Neuron (in vitro differentiated cells): Measurements from ENCODE around the gene MOGAT3.
A peak's percentile ranks its signal among the peaks of the same experiment; 100 is the strongest.

Experiments
- H2AFZ ChIP-seq: one replicate; pipeline ENCODE4 v1.6.1; 2013; ENCODE audit warnings: low read depth, mild to moderate bottlenecking, inconsistent platforms, low read length, moderate library complexity
- H3K27me3 ChIP-seq: one replicate; pipeline ENCODE4 v1.6.1; 2013; ENCODE audit warnings: low read length; ENCODE audit not compliant: insufficient read depth
- H3K36me3 ChIP-seq: one replicate; pipeline ENCODE4 v1.6.1; 2013; ENCODE audit warnings: low read length; ENCODE audit not compliant: insufficient read depth
- H3K4me1 ChIP-seq: one replicate; pipeline ENCODE4 v1.6.1; 2013; ENCODE audit warnings: low read length; ENCODE audit not compliant: insufficient read depth
- H3K4me3 ChIP-seq: 2 replicates; pipeline ENCODE4 v1.5.1; 2013; ENCODE audit warnings: mild to moderate bottlenecking, low read length, moderate library complexity
- H3K9me3 ChIP-seq: one replicate; pipeline ENCODE4 v1.6.1; 2013; ENCODE audit warnings: low read length

The MOGAT3 gene

DNA sequence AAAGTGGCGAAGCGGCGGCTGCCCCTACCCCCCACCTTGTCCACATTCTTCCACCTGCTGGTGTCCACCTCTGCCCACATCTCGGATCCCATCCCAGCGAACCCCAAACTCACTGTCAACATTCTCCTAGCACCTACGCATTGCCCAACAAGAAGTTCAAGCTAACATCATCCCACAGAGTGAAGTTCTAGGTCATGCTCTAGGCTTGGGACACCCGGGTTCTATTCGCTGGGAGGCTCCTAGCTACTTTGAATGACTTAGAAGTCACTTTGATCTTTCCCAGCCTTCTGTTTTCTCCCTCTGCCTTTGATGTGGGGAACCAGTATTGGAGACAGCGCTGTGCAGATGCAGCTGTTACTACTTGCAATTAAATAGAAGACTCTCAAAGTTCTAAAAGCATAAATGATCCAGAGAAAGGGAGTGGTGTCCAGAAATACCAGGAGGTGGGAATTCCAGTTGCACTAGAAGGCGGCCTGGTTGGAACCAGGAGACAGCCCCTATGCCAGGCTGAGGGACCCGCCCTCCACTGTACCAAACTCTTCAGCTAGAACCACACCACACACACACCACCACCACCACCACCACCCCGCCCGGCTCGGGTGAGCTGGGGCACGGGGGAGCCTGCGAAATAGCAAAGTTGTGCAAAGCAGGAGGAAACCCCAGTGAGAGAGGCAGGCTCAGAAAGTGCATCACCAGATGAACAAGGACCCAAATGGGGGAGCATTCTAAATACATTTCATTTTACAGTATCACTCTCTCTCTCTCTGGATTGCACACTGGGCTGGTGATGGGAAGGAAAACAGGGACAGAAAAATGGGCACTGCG, 30.0 kb downstream of the MOGAT3 start:
- peaks cover 4% of the 10 kb centered on the region for H3K9me3 ChIP-seq
- peaks cover 75% of the 10 kb centered on the region for H3K27me3 ChIP-seq
- H2AFZ ChIP-seq: no peak overlapping the region
- no peaks in the 10 kb centered on the region for H3K36me3 ChIP-seq
- no peak overlapping the region for H3K4me3 ChIP-seq
- H3K4me1 ChIP-seq: peaks cover 48% of the 10 kb centered on the region

DNA sequence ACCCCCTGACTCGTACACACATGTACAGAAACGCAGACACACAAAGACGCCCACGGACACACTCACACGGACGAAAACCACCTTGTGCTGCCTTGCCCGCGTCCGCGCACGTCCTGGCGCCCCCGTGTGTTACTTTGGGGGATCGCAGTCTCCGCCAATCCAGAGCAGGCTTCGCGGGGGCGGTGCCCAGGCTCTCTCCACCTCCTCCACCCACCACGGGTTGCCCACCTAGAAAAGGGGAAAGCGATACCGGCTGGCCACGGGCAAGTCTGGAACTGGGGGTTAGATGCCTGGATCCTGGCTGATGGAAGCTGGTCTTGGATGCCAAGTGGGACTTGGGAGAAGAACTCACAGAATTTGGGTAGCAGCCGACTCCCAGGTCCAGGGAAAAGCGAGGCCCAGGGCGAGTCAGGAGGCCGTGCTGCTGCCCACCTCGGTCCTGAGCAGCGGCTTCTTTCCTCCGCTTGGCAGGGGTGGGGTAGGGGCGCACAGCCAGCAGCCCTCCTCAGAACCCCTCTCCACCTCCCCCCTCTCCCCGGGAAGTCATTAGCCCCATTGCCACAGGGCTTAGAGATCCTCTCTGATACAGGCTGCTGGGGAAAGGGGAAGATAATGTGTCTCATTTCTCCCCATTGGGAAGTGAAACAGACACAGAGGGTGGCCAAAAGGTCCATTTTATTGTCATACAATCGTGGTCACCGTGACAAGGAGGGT, 30.8 kb downstream of the MOGAT3 start:
- Histone ChIP-seq H3K27me3 (peaks cover 75% of the 10 kb centered on the region), H2AFZ (no peak overlapping the region), H3K9me3 (peaks cover 4% of the 10 kb centered on the region), H3K36me3 (no peaks in the 10 kb centered on the region), H3K4me3 (no peak overlapping the region), H3K4me1 (peaks cover 53% of the 10 kb centered on the region)

DNA sequence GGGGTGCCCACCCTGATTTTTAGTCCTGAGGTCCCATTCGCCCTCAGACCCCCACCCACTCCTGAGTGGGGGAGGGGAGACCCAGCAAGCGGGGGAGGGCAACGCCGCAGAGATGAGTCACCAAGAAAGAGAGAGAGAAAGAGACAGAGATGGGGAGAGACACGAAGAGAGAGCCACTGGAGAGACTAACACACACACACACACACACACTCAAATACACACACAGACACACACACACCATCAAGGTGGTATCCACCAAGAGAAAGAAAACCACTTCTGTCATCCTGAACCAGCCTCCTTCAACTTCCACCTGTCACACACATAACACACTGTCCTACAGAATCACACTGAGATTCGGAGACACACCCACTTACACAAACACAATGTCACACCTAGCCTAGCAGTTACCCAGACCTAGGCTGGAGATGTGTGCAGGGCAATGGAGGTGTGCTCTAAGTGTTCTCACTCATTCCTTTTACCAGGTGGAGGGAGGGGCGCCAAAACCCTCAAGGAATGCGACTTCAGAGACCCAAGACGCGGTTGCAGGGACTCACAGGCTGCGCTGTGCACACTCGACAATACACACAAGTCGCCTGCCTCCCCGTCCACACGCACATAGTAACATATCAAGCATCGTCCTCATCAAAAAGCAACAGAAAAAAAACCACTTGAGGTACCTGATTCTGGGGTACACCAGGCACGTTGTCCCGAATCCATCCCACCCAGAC, 31.6 kb downstream of the MOGAT3 start:
- Histone ChIP-seq H3K4me3 (no peak overlapping the region), H3K9me3 (peaks cover 2% of the 10 kb centered on the region), H2AFZ (no peak overlapping the region), H3K4me1 (peaks cover 60% of the 10 kb centered on the region), H3K36me3 (no peaks in the 10 kb centered on the region), H3K27me3 (peaks cover 71% of the 10 kb centered on the region)

DNA sequence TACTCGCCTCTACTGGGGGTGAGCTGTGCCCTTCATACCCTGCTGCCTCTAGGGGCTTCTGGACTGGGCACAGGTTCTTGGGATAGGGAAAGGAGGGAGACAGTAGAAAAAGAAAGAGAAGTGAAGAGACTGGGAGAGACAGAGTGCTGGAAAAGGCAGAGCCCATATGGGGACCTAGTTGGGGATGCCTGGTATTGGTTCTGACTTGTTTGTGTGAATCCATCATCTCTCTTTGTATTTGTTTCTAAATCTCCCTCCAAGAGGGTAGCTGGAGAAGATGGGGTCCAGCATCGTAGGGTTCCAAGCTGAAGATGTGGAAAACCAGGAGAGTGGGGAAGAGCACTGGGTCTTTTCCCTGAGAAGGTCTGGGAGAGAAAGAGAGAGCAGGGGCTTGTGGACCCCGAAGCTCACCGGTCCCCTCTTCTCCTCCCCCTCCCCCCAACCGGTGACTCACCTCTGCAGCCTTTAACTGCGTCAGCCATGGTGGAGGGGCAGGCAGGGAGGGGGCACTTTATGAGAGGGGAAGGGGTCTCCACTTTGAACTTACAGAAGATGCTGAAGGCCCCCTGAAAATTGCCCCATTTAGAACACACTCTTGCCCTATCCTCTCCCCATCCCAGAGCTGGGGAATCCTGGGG, 32.3 kb downstream of the MOGAT3 start:
- H3K4me3 ChIP-seq: no peak overlapping the region
- H3K4me1 ChIP-seq: peaks cover 67% of the 10 kb centered on the region

DNA sequence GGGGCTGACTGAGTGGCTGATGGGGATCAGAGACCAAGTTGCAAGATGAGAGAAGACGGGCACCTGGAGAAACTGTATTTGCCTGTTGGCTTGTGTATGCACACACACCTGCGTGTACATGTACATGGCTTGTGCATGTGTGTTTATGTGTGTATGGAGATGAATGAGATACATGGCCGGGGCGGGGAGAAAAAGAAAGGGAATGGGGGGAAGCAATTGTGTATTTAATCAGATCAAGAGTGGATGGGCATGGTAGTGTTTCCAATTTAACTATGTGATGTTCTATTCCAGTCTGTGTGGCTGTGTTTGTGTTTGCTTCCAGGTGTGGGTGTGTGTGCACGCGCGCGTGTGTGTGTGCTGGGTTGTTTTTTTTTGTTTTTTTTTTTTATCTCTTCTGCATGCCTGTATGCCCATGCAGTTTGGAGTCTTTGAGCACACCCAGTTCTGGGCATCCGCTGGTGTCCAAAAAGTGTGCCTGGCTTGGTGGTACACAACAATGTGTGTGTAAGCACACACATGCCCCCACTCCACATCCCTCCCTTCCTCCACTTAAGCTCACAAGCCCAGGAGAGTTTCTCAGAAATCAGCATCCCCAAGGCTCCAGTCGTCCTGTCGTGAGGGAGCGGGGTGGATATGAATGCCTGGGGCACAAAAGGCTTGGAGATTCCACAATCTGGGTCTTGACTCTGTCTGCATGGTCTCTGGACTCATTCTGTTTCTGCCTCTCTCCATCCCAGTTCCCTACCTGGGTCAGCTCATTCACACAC, 33.0 kb downstream of the MOGAT3 start:
- Histone ChIP-seq H3K9me3 (no peaks in the 10 kb centered on the region), H3K4me1 (peaks cover 67% of the 10 kb centered on the region), H2AFZ (no peak overlapping the region), H3K4me3 (no peak overlapping the region), H3K27me3 (peaks cover 57% of the 10 kb centered on the region), H3K36me3 (no peaks in the 10 kb centered on the region)

More for the DNA sequence above, 32.3 kb downstream of the MOGAT3 start:
- no peak overlapping the region for H2AFZ ChIP-seq
- peaks cover 64% of the 10 kb centered on the region for H3K27me3 ChIP-seq
- H3K36me3 ChIP-seq: no peaks in the 10 kb centered on the region
- no peaks in the 10 kb centered on the region for H3K9me3 ChIP-seq

DNA sequence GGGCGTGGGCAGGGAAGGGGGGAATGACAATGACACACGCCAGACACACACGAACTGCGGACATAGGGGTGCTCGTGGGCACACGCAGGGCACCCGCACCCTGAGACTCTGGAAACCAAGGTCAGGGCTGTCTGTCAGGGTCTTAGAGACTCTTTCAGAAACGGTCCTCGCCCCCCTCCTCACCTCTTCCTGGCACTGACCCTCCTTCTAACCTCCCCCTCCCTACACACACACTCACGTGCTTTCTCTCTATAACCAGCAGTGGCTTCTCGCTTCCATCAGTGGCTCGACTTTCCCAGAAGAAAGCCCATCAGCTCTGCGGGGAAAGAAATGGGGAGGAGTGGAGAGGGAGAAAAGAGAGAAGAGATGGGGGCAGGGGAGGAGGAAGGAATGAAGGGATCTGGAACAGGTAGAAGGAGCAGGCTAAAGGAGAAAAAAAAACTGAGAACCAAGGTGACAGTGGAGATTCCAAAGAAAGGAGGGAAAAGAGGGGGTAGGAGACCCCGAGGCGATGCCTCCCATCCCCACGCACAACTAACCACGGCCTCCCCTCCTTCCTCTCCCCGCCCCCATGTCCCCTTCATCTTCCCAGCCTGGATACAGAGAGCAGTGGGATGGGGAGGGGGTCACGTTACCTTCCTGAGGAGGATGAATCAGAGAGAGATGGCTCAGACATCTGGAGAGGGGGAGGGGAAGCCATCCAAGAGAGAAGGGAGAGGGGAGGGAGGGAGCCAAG, 33.8 kb downstream of the MOGAT3 start:
- Histone ChIP-seq H3K36me3 (no peaks in the 10 kb centered on the region), H3K4me1 (peaks cover 68% of the 10 kb centered on the region), H2AFZ (no peak overlapping the region), H3K9me3 (no peaks in the 10 kb centered on the region), H3K27me3 (peaks cover 50% of the 10 kb centered on the region), H3K4me3 (no peak overlapping the region)

DNA sequence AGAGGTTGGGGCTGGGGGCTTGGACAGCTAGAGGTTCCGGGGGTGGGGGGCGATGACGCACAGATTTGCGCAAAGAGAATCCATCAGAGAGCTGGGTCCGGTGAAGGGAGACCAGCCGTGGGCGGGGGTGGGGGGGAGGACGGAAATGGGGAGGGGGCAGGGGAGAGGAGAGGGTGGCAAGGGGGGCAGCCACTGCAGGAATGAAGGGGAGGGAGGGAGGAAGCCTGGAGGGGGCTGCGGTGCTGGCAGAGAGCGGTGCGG, 34.3 kb downstream of the MOGAT3 start:
- Histone ChIP-seq H3K4me3 (no peak overlapping the region), H3K27me3 (peaks cover 45% of the 10 kb centered on the region), H2AFZ (no peak overlapping the region), H3K4me1 (peaks cover 66% of the 10 kb centered on the region), H3K36me3 (no peaks in the 10 kb centered on the region), H3K9me3 (no peaks in the 10 kb centered on the region)

DNA sequence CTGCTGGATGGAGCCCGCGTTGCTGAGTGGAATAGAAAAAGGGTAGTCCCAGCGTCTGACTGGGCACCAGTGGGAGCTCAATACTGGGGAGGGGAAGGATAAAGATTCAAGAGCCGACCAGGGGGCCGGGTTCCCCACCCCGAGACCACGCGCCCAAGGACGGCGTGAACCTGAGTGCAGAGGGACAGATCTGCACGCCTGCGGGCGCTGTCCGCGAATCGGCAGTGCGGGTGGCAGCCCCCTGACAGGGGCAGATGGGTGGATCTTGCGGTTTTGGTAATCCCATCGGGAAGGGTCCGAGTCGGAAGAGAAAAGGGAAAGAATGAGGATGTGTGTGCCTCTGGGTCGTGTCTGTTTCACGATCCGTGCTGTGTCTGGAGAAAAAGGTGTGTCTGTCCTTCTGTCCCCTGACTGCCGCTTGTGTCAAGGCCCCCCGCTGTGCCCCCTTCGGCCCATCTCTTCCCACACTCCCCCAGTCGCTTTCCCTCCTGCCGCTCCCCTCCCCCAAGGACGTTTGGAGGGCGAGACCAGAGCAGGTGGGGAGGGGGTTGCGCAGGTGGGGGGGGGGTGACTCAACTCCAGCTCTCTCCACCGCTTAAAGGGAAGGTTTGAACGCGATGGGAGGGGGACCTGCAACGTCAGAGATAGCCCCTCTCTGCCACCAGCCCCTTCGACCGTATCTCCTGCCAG, 34.7 kb downstream of the MOGAT3 start:
- Histone ChIP-seq H2AFZ (no peak overlapping the region), H3K4me3 (peak overlapping the region; percentile 37), H3K27me3 (peaks cover 40% of the 10 kb centered on the region), H3K4me1 (peaks cover 71% of the 10 kb centered on the region), H3K9me3 (no peaks in the 10 kb centered on the region), H3K36me3 (no peaks in the 10 kb centered on the region)

DNA sequence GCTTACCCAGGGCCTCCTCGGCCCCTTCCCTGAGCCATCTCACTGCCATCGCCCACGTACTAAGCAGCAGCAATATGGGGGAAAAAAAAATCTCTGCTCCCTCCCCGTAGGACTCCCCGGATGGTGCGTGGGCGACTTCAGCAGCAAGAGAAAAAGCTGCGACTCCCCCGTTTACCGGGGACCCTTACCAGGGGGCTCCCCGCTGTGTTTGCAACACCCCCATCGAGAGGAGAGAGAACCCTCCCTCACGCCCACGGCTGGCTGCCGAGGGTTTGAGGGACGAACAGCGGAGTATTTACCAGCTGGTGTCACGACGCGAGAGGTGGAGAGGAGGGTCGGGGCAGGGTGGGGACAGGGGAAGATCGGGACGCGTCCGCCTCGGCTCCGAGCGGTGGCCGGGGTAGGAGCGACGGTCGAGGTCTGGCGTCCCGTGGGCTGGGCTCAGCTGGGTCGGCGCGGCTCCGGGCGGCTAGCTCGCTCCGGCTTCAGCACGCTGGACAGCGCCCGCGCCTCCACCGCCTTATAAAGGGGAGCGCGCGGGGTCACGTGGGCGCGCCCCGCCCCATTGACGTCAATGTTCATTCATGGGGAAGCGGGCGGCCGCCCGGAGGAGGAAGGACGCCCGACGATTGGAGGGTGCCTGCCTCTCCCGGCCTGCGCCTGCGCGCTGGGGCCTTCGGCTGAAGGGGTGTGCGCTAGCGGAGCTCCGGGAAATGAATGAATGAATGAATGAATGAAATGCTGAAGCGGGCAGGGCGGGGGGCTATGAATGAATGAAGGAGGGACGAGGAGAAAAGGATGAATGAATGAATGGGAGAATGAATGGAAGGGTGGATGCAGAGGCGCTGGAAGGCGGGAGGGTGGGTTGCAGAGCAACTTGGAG, 35.5 kb downstream of the MOGAT3 start, which contains the start of gene VGF:
Gene VGF (minus strand): TSS at position 495 of the 883 bp plus-strand sequence. CDS start 726 bp downstream, outside the sequence.
- no peaks in the 10 kb centered on the region for H3K9me3 ChIP-seq
- peak within 1 kb of the TSS; percentile 53 for H3K4me3 ChIP-seq
- H3K36me3 ChIP-seq: peaks cover under 1% of the 10 kb centered on the region
- peaks cover 32% of the 10 kb centered on the region for H3K27me3 ChIP-seq
- peaks cover 76% of the 10 kb centered on the region for H3K4me1 ChIP-seq
- no peak within 1 kb of the TSS for H2AFZ ChIP-seq

DNA sequence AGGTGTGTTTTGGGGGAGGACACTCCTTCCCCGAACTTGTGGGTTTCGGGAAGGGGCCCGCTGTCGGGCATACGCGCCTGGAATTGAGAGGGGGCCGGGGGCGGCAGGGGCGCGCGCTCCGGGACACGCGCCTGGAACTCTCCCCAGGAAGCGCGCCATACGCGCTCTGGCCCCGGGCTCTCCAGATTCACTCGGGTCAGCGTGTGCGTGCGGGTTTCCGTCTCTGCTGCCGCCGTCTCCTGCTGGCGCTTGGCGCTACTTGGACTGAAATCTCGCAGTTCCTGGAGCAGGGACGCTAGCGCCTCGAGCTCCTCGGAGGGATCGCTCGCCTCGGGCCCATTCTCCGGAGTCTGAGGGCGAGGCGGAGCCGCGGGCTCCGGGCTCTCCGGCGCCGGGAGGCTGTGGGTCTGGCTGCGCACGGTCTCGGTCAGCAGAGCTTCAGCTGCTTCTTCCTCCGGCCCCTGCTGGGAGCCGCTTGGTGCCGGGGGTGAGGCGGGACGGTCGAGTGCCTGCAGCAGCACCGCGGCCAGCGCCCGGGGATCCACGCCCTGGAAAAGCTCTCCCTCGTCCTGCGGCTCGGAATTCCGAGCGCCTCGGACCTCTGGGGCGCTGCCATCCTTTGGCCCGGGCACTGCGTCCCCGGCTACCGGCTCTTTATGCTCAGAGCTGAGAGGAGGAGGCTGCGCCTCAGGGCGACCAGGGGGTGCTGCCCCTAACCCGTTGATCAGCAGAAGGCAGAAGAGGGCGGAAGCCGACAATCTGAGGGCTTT, 36.6 kb downstream of the MOGAT3 start:
- H3K4me3 ChIP-seq: peak overlapping the region; percentile 53
- H3K27me3 ChIP-seq: peaks cover 22% of the 10 kb centered on the region
- H3K36me3 ChIP-seq: peaks cover 7% of the 10 kb centered on the region
- H3K4me1 ChIP-seq: peaks cover 76% of the 10 kb centered on the region
- H3K9me3 ChIP-seq: no peaks in the 10 kb centered on the region
- H2AFZ ChIP-seq: no peak overlapping the region
